ENCODE measurements around the gene SPAG6.
"Not testable (repeated sequence)": the region's sequence is repeated elsewhere in the genome, so short reads cannot be mapped to it uniquely, and the experiment has no call there.

Gene SPAG6

GRCh38 chr10:22345301-22346095, at the start of gene SPAG6:
TSS of gene SPAG6 (plus strand) at chr10:22345496. CDS start at chr10:22345612, 116 bp downstream.
- no peak for DNase-seq (ENCODE audit: low spot score)

- no peak for DNase-seq (ENCODE audit: low spot score)
These were observed 44.1 kb upstream of the SPAG6 start for GRCh38 chr10:22301193-22301592.

GRCh38 chr10:22303461-22303860, 41.8 kb upstream of the SPAG6 start:
- no peak for DNase-seq (ENCODE audit: low spot score)

GRCh38 chr10:22305721-22306120, 39.6 kb upstream of the SPAG6 start:
- no peak for DNase-seq (ENCODE audit: low spot score)

- DNase-seq (ENCODE audit: low spot score): no peak
These were observed 36.9 kb upstream of the SPAG6 start for GRCh38 chr10:22308390-22308789.

GRCh38 chr10:22309180-22310000, 35.9 kb upstream of the SPAG6 start:
- no peak for DNase-seq (ENCODE audit: low spot score)

GRCh38 chr10:22310012-22310411, 35.3 kb upstream of the SPAG6 start:
- DNase-seq (ENCODE audit: low spot score): not testable (repeated sequence)

- DNase-seq (ENCODE audit: low spot score): no peak
These were observed 34.4 kb upstream of the SPAG6 start for GRCh38 chr10:22310928-22311327.

- DNase-seq (ENCODE audit: low spot score): no peak
These were observed 30.4 kb upstream of the SPAG6 start for GRCh38 chr10:22314852-22315251.

GRCh38 chr10:22315455-22316285, 29.6 kb upstream of the SPAG6 start:
- DNase-seq (ENCODE audit: low spot score): no peak

GRCh38 chr10:22316286-22317075, 28.8 kb upstream of the SPAG6 start, which contains the start of gene COMMD3:
TSS of gene COMMD3 (plus strand) at chr10:22316388. CDS start at chr10:22316418, 30 bp downstream.
- DNase-seq (ENCODE audit: low spot score): peak; percentile 73

- peak; percentile 26 for DNase-seq (ENCODE audit: low spot score)
These were observed 28.3 kb upstream of the SPAG6 start for GRCh38 chr10:22317076-22317370.

GRCh38 chr10:22317771-22318565, 27.3 kb upstream of the SPAG6 start:
- no peak for DNase-seq (ENCODE audit: low spot score)

GRCh38 chr10:22318772-22319171, 26.5 kb upstream of the SPAG6 start:
- no peak for DNase-seq (ENCODE audit: low spot score)

- DNase-seq (ENCODE audit: low spot score): no peak
These were observed 25.7 kb upstream of the SPAG6 start for GRCh38 chr10:22319547-22319979.

- DNase-seq (ENCODE audit: low spot score): no peak
These were observed 25.2 kb upstream of the SPAG6 start for GRCh38 chr10:22319980-22320558.

- DNase-seq (ENCODE audit: low spot score): peak; percentile 81
These were observed 24.6 kb upstream of the SPAG6 start, which contains the start of gene BMI1 for GRCh38 chr10:22320591-22321155. TSS of gene BMI1 (plus strand) at chr10:22321099. CDS start at chr10:22326450, 5,351 bp downstream.

GRCh38 chr10:22321156-22321923, 24.0 kb upstream of the SPAG6 start:
- DNase-seq (ENCODE audit: low spot score): peak; percentile 50
